Thoracic aorta (tissue), 2 donors: ENCODE measurements around the gene AADACL3. TPM values are rescaled to one million over a fixed set of nuclear protein-coding genes. Genes with fewer than 3 reads are reported as not detected.

Experiments
- ATAC-seq: fragments of 150-250 bp; one replicate; pipeline ENCODE4 v1.8.0; 2017; ENCODE audit warnings: low read depth; ENCODE audit not compliant: insufficient number of reproducible peaks, low FRiP score
- DNase-seq: peaks from one replicate; pipeline ENCODE4 v3.0.0-alpha.2; 2020; ENCODE audit warnings: low spot score
- H3K27ac ChIP-seq, 2 donors: fragments of 200-600 bp; sonication (generic); 1 replicate in 1 of 2; 2 replicates in 1 of 2; pipeline ENCODE4 v1.5.1; 2016; ENCODE audit warnings: mild to moderate bottlenecking in 2 of 2, moderate library complexity in 2 of 2
- H3K27me3 ChIP-seq: fragments of 200-600 bp; sonication (generic); replicated peaks from 2 replicates; pipeline ENCODE4 v1.6.0; 2016; ENCODE audit warnings: mild to moderate bottlenecking; ENCODE audit not compliant: insufficient read depth
- H3K36me3 ChIP-seq: fragments of 200-600 bp; sonication (generic); one replicate; pipeline ENCODE4 v1.5.1; 2016
- H3K4me1 ChIP-seq, 2 donors: fragments of 200-600 bp; sonication (generic); 1 replicate in 1 of 2; 2 replicates in 1 of 2; pipeline versions ENCODE4 v1.5.1 to v1.6.0; 2016; ENCODE audit warnings: low read depth in 2 of 2, mild to moderate bottlenecking in 1 of 2; ENCODE audit not compliant: control insufficient read depth in 1 of 2
- H3K4me3 ChIP-seq: fragments of 200-600 bp; sonication (generic); 2 replicates; pipeline ENCODE4 v1.5.1; 2016; ENCODE audit warnings: mild to moderate bottlenecking
- H3K9me3 ChIP-seq: fragments of 200-600 bp; sonication (generic); 2 replicates; pipeline ENCODE4 v1.5.1; 2016
- total RNA-seq, 2 donors: library from RNA; depleted of rRNA; stranded (reverse); fragments of >200 nt; gene quantifications; one replicate each; pipeline versions ENCODE4 v1.1.0 to v1.2.3, GENCODE V29; 2016
- TF ChIP-seq, protein P1 (sequence below): fragments of 200-600 bp; sonication (generic); IDR thresholded peaks from one replicate; pipeline ENCODE4 v1.5.1; 2019; ENCODE audit warnings: antibody characterized with exemption

AADACL3 gene
- total RNA-seq, 2 donors from 2014 or later, result not detected

DNA sequence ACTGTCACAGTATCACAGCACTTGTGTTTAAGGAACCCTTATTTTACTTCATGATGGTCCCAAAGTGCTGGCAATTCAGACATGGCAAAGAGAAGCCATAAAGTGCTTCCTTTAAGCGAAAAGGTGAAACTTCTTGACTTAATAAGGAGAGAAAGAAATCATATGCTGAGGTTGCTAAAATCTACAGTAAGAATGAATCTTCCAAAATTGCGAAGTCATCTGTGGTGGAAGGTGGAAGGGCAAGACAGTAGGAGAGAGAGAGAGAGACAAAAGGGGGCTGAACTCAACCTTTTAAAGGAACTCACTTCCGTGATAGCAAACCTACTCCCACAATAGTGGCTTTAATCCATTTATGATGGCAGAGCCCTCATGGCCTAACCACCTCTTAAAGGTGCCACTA lies 19.3 kb upstream of the AADACL3 start:
- Histone ChIP-seq H3K4me1 (no peaks in the 10 kb centered on the region), H3K36me3 (no peaks in the 10 kb centered on the region), H3K4me3 (no peak overlapping the region), H3K27ac (no peak overlapping the region), H3K9me3 (peaks cover 4% of the 10 kb centered on the region), H3K27me3 (no peaks in the 10 kb centered on the region)
- no peak for DNase-seq
- TF ChIP-seq, protein P1, sequence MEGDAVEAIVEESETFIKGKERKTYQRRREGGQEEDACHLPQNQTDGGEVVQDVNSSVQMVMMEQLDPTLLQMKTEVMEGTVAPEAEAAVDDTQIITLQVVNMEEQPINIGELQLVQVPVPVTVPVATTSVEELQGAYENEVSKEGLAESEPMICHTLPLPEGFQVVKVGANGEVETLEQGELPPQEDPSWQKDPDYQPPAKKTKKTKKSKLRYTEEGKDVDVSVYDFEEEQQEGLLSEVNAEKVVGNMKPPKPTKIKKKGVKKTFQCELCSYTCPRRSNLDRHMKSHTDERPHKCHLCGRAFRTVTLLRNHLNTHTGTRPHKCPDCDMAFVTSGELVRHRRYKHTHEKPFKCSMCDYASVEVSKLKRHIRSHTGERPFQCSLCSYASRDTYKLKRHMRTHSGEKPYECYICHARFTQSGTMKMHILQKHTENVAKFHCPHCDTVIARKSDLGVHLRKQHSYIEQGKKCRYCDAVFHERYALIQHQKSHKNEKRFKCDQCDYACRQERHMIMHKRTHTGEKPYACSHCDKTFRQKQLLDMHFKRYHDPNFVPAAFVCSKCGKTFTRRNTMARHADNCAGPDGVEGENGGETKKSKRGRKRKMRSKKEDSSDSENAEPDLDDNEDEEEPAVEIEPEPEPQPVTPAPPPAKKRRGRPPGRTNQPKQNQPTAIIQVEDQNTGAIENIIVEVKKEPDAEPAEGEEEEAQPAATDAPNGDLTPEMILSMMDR, result no peak
- ATAC-seq, result no peak

DNA sequence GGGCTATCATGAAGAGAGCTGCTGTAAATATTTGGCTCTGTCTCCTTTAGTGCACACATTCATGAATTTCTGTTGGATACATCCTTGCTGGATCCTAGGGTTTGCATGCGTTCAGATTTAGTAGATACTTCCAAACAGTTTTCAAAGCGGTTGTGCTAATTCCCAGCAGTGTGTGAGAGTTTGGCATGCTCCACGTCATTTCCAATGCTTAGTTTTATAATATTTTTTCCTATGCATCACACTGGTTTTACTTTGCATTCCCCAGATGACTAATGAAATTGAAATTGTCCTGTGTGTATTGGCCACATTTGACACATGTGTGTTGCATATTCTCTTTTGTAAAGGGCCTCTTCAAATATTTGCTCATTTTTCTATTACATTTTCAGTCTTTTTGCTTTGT lies 18.5 kb upstream of the AADACL3 start:
- no peaks in the 10 kb centered on the region for H3K27me3 ChIP-seq
- DNase-seq, result no peak
- TF ChIP-seq, protein P1, result no peak
- no peak overlapping the region for H3K27ac ChIP-seq
- no peak overlapping the region for H3K4me3 ChIP-seq
- no peak for ATAC-seq
- H3K9me3 ChIP-seq, result peaks cover 4% of the 10 kb centered on the region
- no peaks in the 10 kb centered on the region for H3K36me3 ChIP-seq
- H3K4me1 ChIP-seq, result no peaks in the 10 kb centered on the region

DNA sequence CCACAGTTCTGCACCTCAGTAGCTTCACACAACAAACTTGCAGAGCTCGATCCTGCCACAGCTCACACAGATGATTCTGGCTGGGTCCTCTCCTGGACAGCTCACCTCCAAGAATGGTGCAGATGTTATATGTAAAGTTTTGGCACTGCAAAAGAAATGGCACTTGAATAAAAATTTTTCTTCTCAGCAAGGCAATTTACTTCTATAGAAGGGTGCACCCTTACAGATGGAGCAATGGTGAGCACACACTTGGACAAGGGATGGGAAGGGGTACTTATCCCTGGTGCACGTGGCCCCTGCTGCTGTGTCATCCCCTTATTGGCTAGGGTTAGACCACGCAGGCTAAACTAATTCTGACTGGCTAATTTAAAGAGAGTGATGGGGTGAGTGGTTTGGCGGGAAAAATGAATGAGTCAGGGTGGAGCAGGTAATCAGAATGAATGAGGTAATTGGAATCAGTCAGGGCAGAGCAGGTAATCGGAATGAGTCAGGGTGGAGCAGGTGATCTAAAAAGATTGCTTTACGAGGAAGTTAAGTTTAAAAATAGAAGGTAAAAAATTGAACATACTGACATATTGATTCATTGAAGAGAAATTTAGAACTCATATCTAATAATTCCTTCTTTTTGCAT lies 12.0 kb upstream of the AADACL3 start:
- no peak for ATAC-seq

DNA sequence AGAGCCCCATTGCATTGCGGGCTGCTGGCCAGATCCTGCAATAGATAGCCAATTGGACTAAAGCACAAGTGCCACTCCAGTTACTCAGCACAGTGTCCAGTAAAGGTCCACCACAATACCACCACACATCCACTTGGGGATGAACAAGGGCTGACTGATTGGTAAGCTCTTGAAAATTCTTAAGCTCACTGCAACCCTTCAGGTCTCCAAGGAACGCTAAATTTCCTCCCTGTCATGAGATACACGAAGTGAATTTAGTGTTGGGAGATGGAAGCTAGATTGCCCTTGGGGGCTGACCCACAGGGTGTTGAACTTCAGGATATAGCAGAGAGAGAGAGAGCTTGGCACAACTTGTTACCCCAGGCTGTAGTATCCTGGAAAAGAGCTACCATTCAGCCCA lies 9.8 kb upstream of the AADACL3 start:
- ATAC-seq, result no peak
- no peaks in the 10 kb centered on the region for H3K27me3 ChIP-seq
- no peak for DNase-seq
- no peak overlapping the region for H3K4me3 ChIP-seq
- H3K27ac ChIP-seq, result no peak overlapping the region
- H3K9me3 ChIP-seq, result peaks cover 16% of the 10 kb centered on the region
- TF ChIP-seq, protein P1, result no peak
- no peaks in the 10 kb centered on the region for H3K36me3 ChIP-seq
- no peaks in the 10 kb centered on the region for H3K4me1 ChIP-seq

More for the DNA sequence above, 12.0 kb upstream of the AADACL3 start:
- Histone ChIP-seq H3K27ac (no peak overlapping the region), H3K4me3 (no peak overlapping the region), H3K4me1 (no peaks in the 10 kb centered on the region), H3K27me3 (no peaks in the 10 kb centered on the region), H3K36me3 (no peaks in the 10 kb centered on the region), H3K9me3 (peaks cover 18% of the 10 kb centered on the region)
- DNase-seq, result no peak
- TF ChIP-seq, protein P1, result no peak

DNA sequence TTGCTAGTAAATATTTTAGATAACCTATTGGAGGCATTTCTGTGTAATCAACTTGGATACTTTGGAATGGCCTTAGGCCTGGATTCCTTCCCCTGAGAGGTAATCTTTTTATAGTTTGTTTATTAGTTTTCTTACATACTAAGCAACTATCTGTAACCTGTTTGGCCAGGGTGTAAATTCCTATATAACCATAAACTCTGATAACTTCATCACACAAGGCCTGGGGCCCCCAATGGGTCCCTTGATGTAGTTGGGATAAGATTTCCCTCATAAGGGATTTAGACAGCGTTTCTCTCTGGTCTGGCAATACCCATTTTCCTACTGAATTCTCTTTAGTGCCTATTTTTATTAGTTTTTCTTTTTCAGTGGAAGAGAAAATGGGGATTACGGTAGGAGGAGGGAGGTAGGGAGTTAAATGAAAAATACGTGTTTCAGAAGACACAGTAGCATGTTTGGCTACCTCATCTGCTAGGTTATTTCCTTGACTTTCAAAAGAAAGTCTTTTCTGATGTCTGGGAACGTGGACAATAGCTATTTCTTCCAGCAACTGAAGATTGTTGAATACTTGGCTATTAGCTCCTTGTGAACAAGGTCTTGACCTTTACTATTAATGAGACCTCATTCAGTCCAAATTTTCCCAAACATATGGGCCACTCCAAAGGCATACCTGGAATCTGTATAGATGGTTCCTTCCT lies 7.4 kb upstream of the AADACL3 start:
- DNase-seq, result no peak
- Histone ChIP-seq H3K4me3 (no peak overlapping the region), H3K27ac (no peak overlapping the region), H3K27me3 (no peaks in the 10 kb centered on the region), H3K9me3 (peaks cover 11% of the 10 kb centered on the region), H3K4me1 (no peaks in the 10 kb centered on the region), H3K36me3 (no peaks in the 10 kb centered on the region)
- no peak for ATAC-seq
- TF ChIP-seq, protein P1, result no peak
